MG63 (cell line): ENCODE data around the gene NDUFS6. TPM values are rescaled to one million over a fixed set of nuclear protein-coding genes. Genes with fewer than 3 reads are reported as not detected.

Experiments
- DNase-seq: peaks from one replicate; pipeline ENCODE4 v3.0.0-alpha.2; 2020
- H3K27me3 ChIP-seq: fragments of 250-450 bp; sonication (Bioruptor Pico); 2 replicates; pipeline ENCODE4 v1.5.1; 2020; ENCODE audit warnings: mild to moderate bottlenecking, moderate library complexity
- H3K36me3 ChIP-seq: fragments of 250-450 bp; sonication (Bioruptor Pico); 2 replicates; pipeline ENCODE4 v1.5.1; 2020; ENCODE audit warnings: mild to moderate bottlenecking, moderate library complexity
- H3K4me3 ChIP-seq: fragments of 250-450 bp; sonication (Bioruptor Pico); 2 replicates; pipeline ENCODE4 v1.5.1; 2020; ENCODE audit warnings: mild to moderate bottlenecking, moderate library complexity
- H3K9me3 ChIP-seq: fragments of 250-450 bp; sonication (Bioruptor Pico); 2 replicates; pipeline ENCODE4 v1.5.1; 2020; ENCODE audit warnings: mild to moderate bottlenecking, moderate library complexity
- total RNA-seq: library from RNA; depleted of rRNA; stranded (reverse); fragments of >200 nt; shearing (Covaris generic); gene quantifications from 2 replicates; pipeline ENCODE4 v1.2.3, GENCODE V29; 2014; ENCODE audit warnings: low replicate concordance

Gene NDUFS6
- total RNA-seq, 1 experiment from 2014 or later = 215 TPM

- no peak overlapping the region for H3K4me3 ChIP-seq
- DNase-seq = no peak
- peaks cover 30% of the 10 kb centered on the region for H3K36me3 ChIP-seq
- H3K9me3 ChIP-seq = no peaks in the 10 kb centered on the region
- no peaks in the 10 kb centered on the region for H3K27me3 ChIP-seq
Measured at GRCh38 chr5:1830571-1831228, 29.5 kb downstream of the NDUFS6 start.

GRCh38 chr5:1831257-1831656 is 30.1 kb downstream of the NDUFS6 start:
- H3K27me3 ChIP-seq = no peaks in the 10 kb centered on the region
- H3K9me3 ChIP-seq = no peaks in the 10 kb centered on the region
- no peak overlapping the region for H3K4me3 ChIP-seq
- no peak for DNase-seq
- peaks cover 24% of the 10 kb centered on the region for H3K36me3 ChIP-seq

GRCh38 chr5:1831677-1832313 is 30.6 kb downstream of the NDUFS6 start:
- no peaks in the 10 kb centered on the region for H3K9me3 ChIP-seq
- peaks cover 20% of the 10 kb centered on the region for H3K36me3 ChIP-seq
- H3K27me3 ChIP-seq = no peaks in the 10 kb centered on the region
- no peak overlapping the region for H3K4me3 ChIP-seq
- DNase-seq = no peak

GRCh38 chr5:1832511-1833250 is 31.5 kb downstream of the NDUFS6 start:
- no peaks in the 10 kb centered on the region for H3K9me3 ChIP-seq
- no peak for DNase-seq
- H3K36me3 ChIP-seq = peaks cover 15% of the 10 kb centered on the region
- no peaks in the 10 kb centered on the region for H3K27me3 ChIP-seq
- H3K4me3 ChIP-seq = no peak overlapping the region

- peaks cover 7% of the 10 kb centered on the region for H3K36me3 ChIP-seq
- no peak overlapping the region for H3K4me3 ChIP-seq
- no peak for DNase-seq
- H3K27me3 ChIP-seq = no peaks in the 10 kb centered on the region
- no peaks in the 10 kb centered on the region for H3K9me3 ChIP-seq
Measured at GRCh38 chr5:1833264-1834021, 32.2 kb downstream of the NDUFS6 start.

GRCh38 chr5:1834022-1834551 is 32.9 kb downstream of the NDUFS6 start:
- H3K27me3 ChIP-seq = no peaks in the 10 kb centered on the region
- no peaks in the 10 kb centered on the region for H3K9me3 ChIP-seq
- no peak for DNase-seq
- H3K36me3 ChIP-seq = peaks cover 5% of the 10 kb centered on the region
- H3K4me3 ChIP-seq = no peak overlapping the region

GRCh38 chr5:1834721-1835429 is 33.7 kb downstream of the NDUFS6 start:
- Histone ChIP-seq H3K36me3 (peaks cover 5% of the 10 kb centered on the region), H3K4me3 (no peak overlapping the region), H3K9me3 (no peaks in the 10 kb centered on the region), H3K27me3 (no peaks in the 10 kb centered on the region)
- no peak for DNase-seq

- Histone ChIP-seq H3K36me3 (no peaks in the 10 kb centered on the region), H3K27me3 (no peaks in the 10 kb centered on the region), H3K4me3 (no peak overlapping the region), H3K9me3 (no peaks in the 10 kb centered on the region)
- no peak for DNase-seq
Measured at GRCh38 chr5:1835431-1835830, 34.2 kb downstream of the NDUFS6 start.

- Histone ChIP-seq H3K9me3 (no peaks in the 10 kb centered on the region), H3K36me3 (no peaks in the 10 kb centered on the region), H3K4me3 (no peak overlapping the region), H3K27me3 (no peaks in the 10 kb centered on the region)
- no peak for DNase-seq
Measured at GRCh38 chr5:1836176-1836890, 35.1 kb downstream of the NDUFS6 start.

- H3K27me3 ChIP-seq = no peaks in the 10 kb centered on the region
- no peaks in the 10 kb centered on the region for H3K9me3 ChIP-seq
- no peaks in the 10 kb centered on the region for H3K36me3 ChIP-seq
- H3K4me3 ChIP-seq = no peak overlapping the region
- DNase-seq = no peak
Measured at GRCh38 chr5:1836891-1837880, 36.0 kb downstream of the NDUFS6 start.

GRCh38 chr5:1838013-1838412 is 36.8 kb downstream of the NDUFS6 start:
- no peaks in the 10 kb centered on the region for H3K9me3 ChIP-seq
- H3K4me3 ChIP-seq = no peak overlapping the region
- H3K27me3 ChIP-seq = no peaks in the 10 kb centered on the region
- DNase-seq = no peak
- H3K36me3 ChIP-seq = no peaks in the 10 kb centered on the region

- no peak overlapping the region for H3K4me3 ChIP-seq
- no peaks in the 10 kb centered on the region for H3K9me3 ChIP-seq
- no peaks in the 10 kb centered on the region for H3K36me3 ChIP-seq
- H3K27me3 ChIP-seq = peaks cover 4% of the 10 kb centered on the region
- no peak for DNase-seq
Measured at GRCh38 chr5:1840071-1840547, 38.9 kb downstream of the NDUFS6 start.

GRCh38 chr5:1840741-1841521 is 39.7 kb downstream of the NDUFS6 start:
- Histone ChIP-seq H3K4me3 (no peak overlapping the region), H3K9me3 (no peaks in the 10 kb centered on the region), H3K27me3 (peaks cover 6% of the 10 kb centered on the region), H3K36me3 (no peaks in the 10 kb centered on the region)
- no peak for DNase-seq
